HG03097 (cell line): Measurements from ENCODE around the gene DUSP10.

ENCODE experiments used
- ATAC-seq: cut with Tn5 transposase; IDR thresholded peaks from one replicate; pipeline ENCODE4 v1.9.1; 2021; ENCODE audit not compliant: unreplicated experiment, low FRiP score

DUSP10 gene

GRCh38 chr1:221741703-221742554 is at the start of gene DUSP10:
Gene DUSP10, minus strand, starts transcription at chr1:221742089. Its CDS starts 2,345 bp downstream, at chr1:221739744.
- ATAC-seq, result peak; percentile 83

DNA sequence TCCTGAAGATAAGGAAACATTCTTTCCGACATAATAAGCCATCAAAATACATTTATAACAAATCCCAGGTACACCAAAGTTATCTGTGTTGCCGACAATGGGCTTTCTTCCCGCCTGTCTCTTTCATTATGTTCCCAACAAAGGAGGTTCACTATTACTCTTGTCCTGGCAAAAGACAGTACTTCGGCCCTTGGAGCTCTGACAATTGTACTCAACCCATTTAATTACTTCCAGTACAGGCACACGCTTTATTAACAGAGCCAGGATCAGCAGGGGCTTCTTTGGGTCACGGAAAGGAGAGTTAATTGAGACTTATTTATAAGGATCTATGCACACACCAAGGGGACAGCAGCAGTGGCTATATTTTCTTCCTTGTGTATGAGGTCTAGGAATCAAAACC is 46.6 kb upstream of the DUSP10 start:
- no peak for ATAC-seq

DNA sequence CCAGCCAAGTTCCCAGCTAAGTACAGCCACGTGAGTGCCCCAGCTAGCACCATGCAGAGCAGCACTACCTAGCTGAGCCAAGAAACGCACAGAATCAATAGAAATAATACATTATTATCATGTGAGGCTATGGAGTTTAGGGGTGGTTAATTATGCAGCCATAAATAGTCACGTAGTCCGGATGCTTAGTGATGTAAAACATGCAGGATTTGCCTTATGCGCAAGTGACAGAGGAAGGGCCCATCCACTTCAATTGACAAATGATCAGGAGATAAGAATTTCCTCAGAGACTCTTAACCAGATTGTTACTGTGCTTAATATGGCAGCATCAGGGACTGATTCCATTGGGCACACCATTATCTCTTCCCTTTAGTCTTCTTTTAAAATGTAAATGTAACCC is 44.8 kb upstream of the DUSP10 start:
- no peak for ATAC-seq

DNA sequence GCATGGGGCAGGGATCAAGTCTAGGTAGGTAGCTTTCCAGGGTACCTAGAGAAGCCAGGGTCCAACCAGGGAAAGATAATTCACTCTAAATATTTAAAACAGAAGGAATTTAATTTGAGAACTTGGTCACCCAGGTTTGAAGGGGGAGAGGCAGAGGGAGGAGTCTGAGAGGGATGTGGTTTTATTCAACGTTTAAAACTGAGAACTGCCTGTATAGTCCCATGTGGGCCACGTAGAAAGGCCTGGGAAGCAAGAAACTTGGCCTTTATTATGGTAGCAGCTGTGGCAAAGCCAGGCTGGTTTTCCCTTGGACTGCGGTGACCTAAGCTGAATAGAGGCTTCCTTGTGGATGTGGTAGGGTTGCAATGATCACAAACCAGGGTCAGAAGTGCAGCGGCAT is 42.0 kb upstream of the DUSP10 start:
- no peak for ATAC-seq

- no peak for ATAC-seq
Observed at GRCh38 chr1:221783437-221783836, 41.5 kb upstream of the DUSP10 start.

- ATAC-seq, result no peak
Observed at GRCh38 chr1:221782970-221783369, 41.1 kb upstream of the DUSP10 start.

DNA sequence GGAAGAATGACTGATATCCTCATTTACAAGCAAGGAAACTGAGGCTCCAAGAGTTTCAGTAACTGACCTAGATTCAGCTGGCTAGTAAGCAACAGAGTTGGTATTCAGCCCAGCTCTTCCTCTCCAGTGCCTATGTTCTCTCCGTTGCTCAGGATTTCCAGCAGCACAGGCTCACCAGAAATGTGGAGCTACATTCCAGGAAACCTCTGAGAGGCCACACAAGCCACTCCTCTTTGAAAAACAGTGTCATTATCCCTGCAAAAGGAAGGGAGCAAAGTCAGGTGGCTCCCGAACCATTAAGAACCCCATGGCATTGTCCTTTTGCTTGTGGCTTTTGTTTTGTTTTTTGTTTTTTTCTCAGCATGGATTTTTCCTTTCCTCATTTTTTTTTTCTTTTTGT is 40.6 kb upstream of the DUSP10 start:
- no peak for ATAC-seq

GRCh38 chr1:221781102-221781755 is 39.3 kb upstream of the DUSP10 start:
- no peak for ATAC-seq

DNA sequence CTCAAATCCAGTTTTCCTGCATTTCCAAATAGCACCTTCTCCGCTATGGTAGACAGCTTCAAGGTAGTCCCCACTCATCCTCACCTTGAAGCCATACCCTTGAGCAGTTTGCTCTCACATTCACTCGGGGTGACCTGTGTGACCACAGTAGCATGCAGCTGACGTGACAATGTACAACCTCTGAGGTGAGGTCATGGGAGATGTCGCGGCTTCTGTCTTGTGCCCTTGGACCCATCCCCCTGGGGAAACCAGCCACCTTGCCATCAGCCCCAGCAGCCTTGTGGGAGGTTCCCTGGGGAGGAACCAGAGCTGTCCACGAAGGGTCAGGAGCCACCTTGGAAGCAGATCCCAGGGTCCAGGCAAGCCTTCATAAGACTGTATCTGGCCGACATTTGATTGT is 38.3 kb upstream of the DUSP10 start:
- ATAC-seq, result no peak

GRCh38 chr1:221779771-221780170 is 37.9 kb upstream of the DUSP10 start:
- ATAC-seq, result no peak

- ATAC-seq, result no peak
Observed at GRCh38 chr1:221778535-221779142, 36.8 kb upstream of the DUSP10 start.

DNA sequence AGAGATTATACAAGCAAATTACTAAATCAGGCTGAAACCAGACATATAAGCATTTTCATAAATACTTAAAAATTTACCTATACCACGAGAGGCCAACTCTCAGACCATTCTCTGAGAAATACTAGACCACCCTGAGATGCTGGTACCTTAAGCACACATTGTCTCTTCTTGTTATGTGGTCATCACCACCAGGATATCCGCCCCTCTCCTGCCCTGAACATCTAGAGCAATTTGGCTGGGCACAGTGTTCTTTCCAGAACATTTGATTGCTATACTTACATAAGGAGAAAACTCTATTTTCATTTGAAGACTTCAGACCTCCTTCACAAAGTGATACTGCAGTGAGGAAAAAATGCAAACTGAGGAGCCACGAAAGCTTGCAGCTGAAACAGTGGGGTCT is 36.2 kb upstream of the DUSP10 start:
- peak; percentile 35 for ATAC-seq

GRCh38 chr1:221777431-221778072 is 35.7 kb upstream of the DUSP10 start:
- ATAC-seq, result peak; percentile 61

- ATAC-seq, result peak; percentile 23
Observed at GRCh38 chr1:221776495-221777301, 34.8 kb upstream of the DUSP10 start.

GRCh38 chr1:221775206-221775605 is 33.3 kb upstream of the DUSP10 start:
- no peak for ATAC-seq

- no peak for ATAC-seq
Observed at GRCh38 chr1:221774054-221774842, 32.4 kb upstream of the DUSP10 start.

GRCh38 chr1:221773383-221773782 is 31.5 kb upstream of the DUSP10 start:
- ATAC-seq, result no peak

DNA sequence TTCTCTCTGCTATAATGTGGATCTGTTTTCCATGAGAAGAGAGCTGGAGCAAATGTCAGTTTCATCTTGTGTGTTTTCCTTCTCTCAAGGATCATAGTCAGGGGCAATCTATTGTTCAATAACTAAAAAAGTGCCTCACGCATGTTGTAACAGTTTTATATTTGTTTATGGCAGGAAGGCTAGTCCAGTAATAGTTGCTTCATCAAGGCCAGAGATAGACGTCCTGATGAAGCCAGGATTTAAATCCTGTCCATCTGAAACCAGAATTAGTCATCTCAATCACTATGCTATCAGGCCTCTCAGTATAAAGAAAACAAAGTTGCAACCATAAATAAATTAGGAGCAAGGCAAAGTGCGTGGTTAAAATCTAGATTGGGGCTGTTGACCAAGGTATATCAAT is 30.2 kb upstream of the DUSP10 start:
- ATAC-seq, result no peak

DNA sequence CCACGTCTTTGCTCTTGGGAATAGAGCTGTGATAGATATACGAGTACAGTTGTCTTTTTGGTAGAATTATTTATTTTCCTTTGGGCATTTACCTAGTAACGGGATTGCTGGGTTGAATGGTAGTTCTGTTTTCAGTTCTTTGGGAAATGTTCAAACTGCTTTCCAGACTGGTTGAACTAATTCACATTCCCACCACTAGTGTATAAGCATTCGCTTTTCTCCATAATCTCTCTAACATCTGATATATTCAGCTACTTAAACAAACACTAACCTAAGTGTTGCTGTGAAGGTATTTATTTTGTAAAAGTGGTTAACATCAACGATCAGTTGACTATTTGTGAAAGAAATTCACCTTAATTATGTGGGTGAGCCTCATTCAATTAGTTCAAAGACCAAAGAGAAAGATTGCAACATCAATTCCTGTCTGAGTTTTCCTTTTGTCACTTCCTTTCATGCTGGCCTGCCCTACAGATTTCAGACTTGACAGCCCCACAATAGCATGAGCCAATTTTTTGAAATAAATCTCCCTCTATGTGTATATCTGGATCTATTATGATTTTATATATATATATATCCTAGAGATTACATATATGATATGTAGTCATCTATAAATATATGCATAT is 26.7 kb upstream of the DUSP10 start:
- no peak for ATAC-seq
